ENCODE measurements around the gene MAP2K6.
A peak's percentile ranks its signal among the peaks of the same experiment; 100 is the strongest.

DNA sequence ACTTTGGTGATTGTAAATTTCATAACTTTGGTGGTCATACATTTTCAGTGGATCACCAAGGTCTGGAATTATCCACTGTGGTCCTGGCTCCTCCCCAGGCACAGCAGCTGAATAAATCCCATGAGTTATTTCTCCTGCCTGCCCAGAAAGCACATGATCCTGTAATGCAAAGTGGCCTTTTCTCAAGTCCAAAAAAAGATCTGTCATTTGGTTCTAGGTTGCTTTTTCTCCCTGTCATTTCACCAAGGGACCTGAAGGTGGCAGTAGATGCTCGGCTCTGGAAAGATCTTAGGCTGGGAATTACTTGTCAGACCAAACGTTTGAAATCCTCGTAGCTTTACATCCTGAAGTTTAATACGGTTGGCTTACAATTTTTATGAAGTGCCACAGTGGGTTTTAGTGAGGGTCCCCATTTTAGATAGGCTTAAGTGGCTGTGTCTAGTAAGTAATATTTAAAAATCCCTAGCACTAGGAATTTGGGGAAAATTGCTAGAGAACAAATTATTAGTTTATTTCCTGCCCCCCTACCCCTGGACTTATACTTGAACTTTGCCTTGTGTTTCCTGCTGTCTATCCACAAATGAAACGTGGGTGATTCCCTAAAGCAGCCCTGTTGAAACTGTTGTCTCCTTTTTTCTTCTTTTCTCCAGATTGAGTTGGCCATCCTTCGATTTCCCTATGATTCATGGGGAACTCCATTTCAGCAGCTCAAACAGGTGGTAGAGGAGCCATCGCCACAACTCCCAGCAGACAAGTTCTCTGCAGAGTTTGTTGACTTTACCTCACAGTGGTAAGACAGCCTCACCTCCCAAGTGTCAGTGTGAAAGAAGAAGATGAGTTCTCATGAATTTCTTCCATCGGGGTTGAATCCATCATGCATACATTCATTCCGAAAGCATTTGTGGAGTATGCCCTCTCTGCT lies 111.7 kb downstream of the MAP2K6 start:
- TF ChIP-seq, protein P1, sequence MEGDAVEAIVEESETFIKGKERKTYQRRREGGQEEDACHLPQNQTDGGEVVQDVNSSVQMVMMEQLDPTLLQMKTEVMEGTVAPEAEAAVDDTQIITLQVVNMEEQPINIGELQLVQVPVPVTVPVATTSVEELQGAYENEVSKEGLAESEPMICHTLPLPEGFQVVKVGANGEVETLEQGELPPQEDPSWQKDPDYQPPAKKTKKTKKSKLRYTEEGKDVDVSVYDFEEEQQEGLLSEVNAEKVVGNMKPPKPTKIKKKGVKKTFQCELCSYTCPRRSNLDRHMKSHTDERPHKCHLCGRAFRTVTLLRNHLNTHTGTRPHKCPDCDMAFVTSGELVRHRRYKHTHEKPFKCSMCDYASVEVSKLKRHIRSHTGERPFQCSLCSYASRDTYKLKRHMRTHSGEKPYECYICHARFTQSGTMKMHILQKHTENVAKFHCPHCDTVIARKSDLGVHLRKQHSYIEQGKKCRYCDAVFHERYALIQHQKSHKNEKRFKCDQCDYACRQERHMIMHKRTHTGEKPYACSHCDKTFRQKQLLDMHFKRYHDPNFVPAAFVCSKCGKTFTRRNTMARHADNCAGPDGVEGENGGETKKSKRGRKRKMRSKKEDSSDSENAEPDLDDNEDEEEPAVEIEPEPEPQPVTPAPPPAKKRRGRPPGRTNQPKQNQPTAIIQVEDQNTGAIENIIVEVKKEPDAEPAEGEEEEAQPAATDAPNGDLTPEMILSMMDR (IDR thresholded peaks at IDR 0.05), result peak; percentile 78 to 92 (median 85)
- TF ChIP-seq POLR2A (IDR thresholded peaks at IDR 0.05), result no peak
